Osteoblast (primary cell): ENCODE measurements around the gene EXD3. TPM values are rescaled to one million over a fixed set of nuclear protein-coding genes. Genes with fewer than 3 reads are reported as not detected.
A peak's percentile ranks its signal among the peaks of the same experiment; 100 is the strongest.

Experiments used
- DNase-seq: peaks from one replicate; pipeline ENCODE4 v3.0.0; 2011; ENCODE audit warnings: low spot score, mixed read lengths; ENCODE audit not compliant: insufficient read length; ENCODE audit errors: missing footprints
- H2AFZ ChIP-seq: 2 replicates; pipeline ENCODE4 v1.6.0; 2011; ENCODE audit warnings: mild to moderate bottlenecking, low read length
- H3K27ac ChIP-seq: 2 replicates; pipeline ENCODE4 v1.5.1; 2011; ENCODE audit warnings: mild to moderate bottlenecking, low read depth, low read length, moderate library complexity
- H3K27me3 ChIP-seq: 2 replicates; pipeline ENCODE4 v1.6.0; 2012; ENCODE audit warnings: mild to moderate bottlenecking, control low read depth, inconsistent platforms, low read length, moderate library complexity; ENCODE audit not compliant: insufficient read depth
- H3K36me3 ChIP-seq: 2 replicates; pipeline ENCODE4 v1.5.1; 2011; ENCODE audit warnings: mild to moderate bottlenecking, low read length, control low read depth, moderate library complexity; ENCODE audit not compliant: insufficient read depth
- H3K4me1 ChIP-seq: 2 replicates; pipeline ENCODE4 v1.5.1; 2011; ENCODE audit warnings: mild to moderate bottlenecking, low read length, control low read depth, moderate library complexity; ENCODE audit not compliant: insufficient read depth
- H3K4me2 ChIP-seq: 2 replicates; pipeline ENCODE4 v1.6.0; 2011; ENCODE audit warnings: mild to moderate bottlenecking, low read length; ENCODE audit not compliant: insufficient read depth
- H3K4me3 ChIP-seq: fragments of 200-600 bp; sonication (generic); 3 replicates; pipeline ENCODE4 v1.5.1; 2012; ENCODE audit warnings: mild to moderate bottlenecking, low read length, inconsistent platforms; ENCODE audit not compliant: insufficient read depth
- H3K79me2 ChIP-seq: 2 replicates; pipeline ENCODE4 v1.6.0; 2012; ENCODE audit warnings: mild to moderate bottlenecking, low read length, control low read depth, inconsistent platforms; ENCODE audit not compliant: insufficient read depth
- H3K9me3 ChIP-seq: 2 replicates; pipeline ENCODE4 v1.5.1; 2011; ENCODE audit warnings: low read depth, low read length, control low read depth
- H4K20me1 ChIP-seq: 2 replicates; pipeline ENCODE4 v1.6.0; 2012; ENCODE audit warnings: mild to moderate bottlenecking, low read length, control low read depth; ENCODE audit not compliant: insufficient read depth
- total RNA-seq: library from RNA; depleted of rRNA; stranded (reverse); fragments of >200 nt; gene quantifications from 2 replicates; pipeline ENCODE4 v1.2.3, GENCODE V29; 2012
- TF ChIP-seq, protein P1 (sequence below): IDR thresholded peaks from 2 replicates; pipeline ENCODE4 v1.5.1; 2011; ENCODE audit warnings: mild to moderate bottlenecking, low read depth, low read length, moderate library complexity; ENCODE audit errors: extremely low read depth

Gene EXD3
- total RNA-seq, 1 donor: 7.6 TPM

- no peaks in the 10 kb centered on the region for H3K79me2 ChIP-seq
- no peak overlapping the region for H3K4me2 ChIP-seq
- no peaks in the 10 kb centered on the region for H3K27me3 ChIP-seq
- no peaks in the 10 kb centered on the region for H3K9me3 ChIP-seq
- H3K4me3 ChIP-seq: no peak overlapping the region
- no peak overlapping the region for H3K27ac ChIP-seq
- TF ChIP-seq, protein P1, sequence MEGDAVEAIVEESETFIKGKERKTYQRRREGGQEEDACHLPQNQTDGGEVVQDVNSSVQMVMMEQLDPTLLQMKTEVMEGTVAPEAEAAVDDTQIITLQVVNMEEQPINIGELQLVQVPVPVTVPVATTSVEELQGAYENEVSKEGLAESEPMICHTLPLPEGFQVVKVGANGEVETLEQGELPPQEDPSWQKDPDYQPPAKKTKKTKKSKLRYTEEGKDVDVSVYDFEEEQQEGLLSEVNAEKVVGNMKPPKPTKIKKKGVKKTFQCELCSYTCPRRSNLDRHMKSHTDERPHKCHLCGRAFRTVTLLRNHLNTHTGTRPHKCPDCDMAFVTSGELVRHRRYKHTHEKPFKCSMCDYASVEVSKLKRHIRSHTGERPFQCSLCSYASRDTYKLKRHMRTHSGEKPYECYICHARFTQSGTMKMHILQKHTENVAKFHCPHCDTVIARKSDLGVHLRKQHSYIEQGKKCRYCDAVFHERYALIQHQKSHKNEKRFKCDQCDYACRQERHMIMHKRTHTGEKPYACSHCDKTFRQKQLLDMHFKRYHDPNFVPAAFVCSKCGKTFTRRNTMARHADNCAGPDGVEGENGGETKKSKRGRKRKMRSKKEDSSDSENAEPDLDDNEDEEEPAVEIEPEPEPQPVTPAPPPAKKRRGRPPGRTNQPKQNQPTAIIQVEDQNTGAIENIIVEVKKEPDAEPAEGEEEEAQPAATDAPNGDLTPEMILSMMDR: no peak
- no peak for DNase-seq
- no peak overlapping the region for H2AFZ ChIP-seq
- H3K36me3 ChIP-seq: no peaks in the 10 kb centered on the region
- H4K20me1 ChIP-seq: no peaks in the 10 kb centered on the region
- H3K4me1 ChIP-seq: no peaks in the 10 kb centered on the region
These were observed 97.2 kb downstream of the EXD3 start for GRCh38 chr9:137325799-137326198.

GRCh38 chr9:137325124-137325523 lies 97.8 kb downstream of the EXD3 start:
- Histone ChIP-seq H4K20me1 (no peaks in the 10 kb centered on the region), H2AFZ (no peak overlapping the region), H3K79me2 (no peaks in the 10 kb centered on the region), H3K4me2 (no peak overlapping the region), H3K27me3 (no peaks in the 10 kb centered on the region), H3K4me3 (no peak overlapping the region), H3K36me3 (no peaks in the 10 kb centered on the region), H3K9me3 (no peaks in the 10 kb centered on the region), H3K4me1 (no peaks in the 10 kb centered on the region), H3K27ac (no peak overlapping the region)
- no peak for DNase-seq
- TF ChIP-seq, protein P1: no peak

- Histone ChIP-seq H3K36me3 (no peaks in the 10 kb centered on the region), H4K20me1 (peaks cover 3% of the 10 kb centered on the region), H3K4me1 (no peaks in the 10 kb centered on the region), H3K4me3 (no peak overlapping the region), H3K4me2 (no peak overlapping the region), H3K27me3 (no peaks in the 10 kb centered on the region), H3K9me3 (no peaks in the 10 kb centered on the region), H3K27ac (no peak overlapping the region), H3K79me2 (no peaks in the 10 kb centered on the region), H2AFZ (no peak overlapping the region)
- TF ChIP-seq, protein P1: no peak
- no peak for DNase-seq
These were observed 99.2 kb downstream of the EXD3 start for GRCh38 chr9:137323531-137324331.

DNA sequence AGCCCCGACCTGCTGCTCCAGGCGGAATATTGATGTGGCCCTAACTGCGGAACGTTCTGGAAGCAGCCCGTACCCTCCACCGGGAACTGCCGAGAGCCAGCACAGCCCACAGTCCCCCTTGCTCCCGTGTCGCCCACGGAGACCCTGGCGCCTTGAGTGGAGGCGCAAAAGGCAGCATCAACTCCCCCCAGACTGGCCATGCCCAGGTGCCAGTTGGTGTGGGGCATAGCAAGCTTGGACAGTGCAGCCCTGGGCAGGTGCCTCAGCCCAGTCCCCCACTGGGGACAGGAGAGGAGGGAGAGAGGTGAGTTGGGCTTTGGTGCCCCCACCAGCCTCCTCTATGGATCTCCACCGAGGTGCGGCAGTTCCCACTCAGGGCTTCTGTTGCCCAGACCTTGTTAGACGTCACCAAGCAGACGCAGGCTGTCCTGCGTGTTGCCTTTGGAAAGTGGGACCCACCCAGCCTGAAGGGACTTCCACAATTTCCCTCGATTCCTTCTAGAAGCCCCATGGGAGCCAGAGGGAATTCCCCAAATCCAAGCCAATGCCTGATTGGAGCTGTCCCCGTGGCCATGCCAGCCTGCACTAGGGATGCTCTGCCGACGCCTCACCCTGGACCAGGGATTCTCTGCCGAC lies 101.1 kb downstream of the EXD3 start:
- no peak overlapping the region for H3K4me2 ChIP-seq
- no peaks in the 10 kb centered on the region for H3K9me3 ChIP-seq
- H4K20me1 ChIP-seq: peaks cover 3% of the 10 kb centered on the region
- H3K79me2 ChIP-seq: no peaks in the 10 kb centered on the region
- H3K36me3 ChIP-seq: no peaks in the 10 kb centered on the region
- H3K27ac ChIP-seq: no peak overlapping the region
- no peaks in the 10 kb centered on the region for H3K4me1 ChIP-seq
- TF ChIP-seq, protein P1: no peak
- H3K4me3 ChIP-seq: no peak overlapping the region
- H2AFZ ChIP-seq: no peak overlapping the region
- H3K27me3 ChIP-seq: no peaks in the 10 kb centered on the region
- peak; percentile 78 for DNase-seq
